PC-9 (cell line): ENCODE results near the gene SORCS2.

Experiments used
- CTCF ChIP-seq: fragments of 200-600 bp; sonication (generic); conservative IDR thresholded peaks from 2 replicates; pipeline ENCODE4 v1.6.1; 2017; ENCODE audit warnings: mixed run types, antibody characterized with exemption, mild to moderate bottlenecking, moderate library complexity
- EZH2 ChIP-seq: fragments of 200-600 bp; sonication (generic); IDR thresholded peaks from 2 replicates; pipeline ENCODE4 v1.8.0; 2017; ENCODE audit warnings: antibody characterized with exemption, low read depth

DNA sequence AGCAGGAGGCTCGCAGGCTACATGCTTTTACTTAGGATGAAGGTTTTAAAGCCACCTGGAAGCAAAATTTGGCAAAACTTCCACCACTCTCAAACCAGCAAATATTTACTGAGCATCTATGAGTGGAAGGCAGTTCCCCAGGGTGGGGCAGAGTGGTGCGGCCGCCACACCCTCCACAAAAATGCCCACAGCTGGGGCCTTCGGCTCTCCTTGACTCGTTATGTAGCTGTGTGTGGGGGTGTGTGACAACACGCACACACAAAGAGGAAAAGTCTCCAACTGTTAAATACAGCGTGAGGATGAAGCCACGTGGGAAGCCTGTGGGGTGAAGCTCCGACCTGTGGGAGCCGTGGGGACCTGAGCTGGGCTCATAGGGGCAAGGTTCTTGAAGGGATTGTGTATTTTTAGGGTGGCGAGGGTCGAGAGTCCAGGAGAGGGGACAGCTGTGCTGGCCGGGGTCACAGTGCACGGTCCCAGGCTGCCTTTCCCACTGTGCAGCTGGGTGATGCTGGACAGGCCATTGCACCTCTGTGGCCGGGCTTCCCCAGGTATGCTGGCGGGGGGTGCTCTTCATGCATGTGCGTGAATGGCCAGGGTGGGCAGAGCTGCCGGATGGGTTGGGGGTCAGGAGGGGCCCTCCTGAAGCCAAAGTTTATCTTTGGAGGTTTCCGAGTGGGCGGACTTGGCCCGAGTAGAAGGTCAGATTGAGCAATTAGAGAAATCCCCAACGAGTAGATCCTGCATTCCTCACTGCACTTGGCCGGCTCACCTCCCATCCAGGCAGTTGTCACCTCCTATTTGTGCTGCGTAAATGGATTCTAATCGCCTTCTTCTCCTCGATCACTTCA lies 25.4 kb downstream of the SORCS2 start:
- TF ChIP-seq CTCF (no peak), EZH2 (no peak)
